Measurements from ENCODE around the gene PRKCZ.

Gene PRKCZ

DNA sequence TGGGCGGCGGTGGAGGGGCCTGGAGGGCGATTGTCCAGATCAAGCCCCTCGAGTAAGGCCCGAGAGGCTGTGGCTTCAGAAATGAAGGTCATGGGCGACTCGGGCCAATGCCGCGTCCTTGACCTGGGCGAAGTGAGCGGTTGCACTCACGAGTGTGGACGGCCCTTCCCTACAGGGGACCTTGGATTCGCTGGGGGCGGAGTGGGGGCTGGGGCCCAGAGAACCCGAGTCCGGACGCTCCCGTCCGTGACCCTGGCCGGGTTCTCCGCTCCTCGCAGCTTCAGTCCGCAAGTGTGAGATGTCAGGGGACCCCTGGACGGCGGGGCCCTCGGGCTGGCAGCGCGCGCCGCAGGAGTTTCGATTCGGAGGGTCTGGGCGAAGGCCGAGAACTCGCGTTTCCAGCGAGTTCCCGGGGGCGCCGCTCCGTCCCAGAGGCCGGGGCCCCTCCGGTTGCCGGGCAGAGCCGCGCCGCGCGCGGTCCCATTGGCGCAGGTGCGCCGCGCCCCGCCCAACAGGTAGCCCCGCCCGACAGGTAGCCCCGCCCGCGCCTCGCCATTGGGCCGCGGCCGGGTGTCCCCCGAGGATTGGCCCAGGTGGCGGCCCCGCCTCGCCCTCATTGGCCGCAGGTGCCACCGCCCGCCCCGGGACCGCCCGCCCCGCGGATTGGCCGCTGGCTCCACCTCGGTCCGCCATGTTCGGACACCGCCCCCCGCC, at the start of gene PRKCZ:
Gene PRKCZ (plus strand): TSS at position 694 of the 714 bp plus-strand sequence. CDS start 220 bp downstream, outside the sequence.
- peak within 1 kb of the TSS; percentile 81 for H3K27ac Mint-ChIP-seq

DNA sequence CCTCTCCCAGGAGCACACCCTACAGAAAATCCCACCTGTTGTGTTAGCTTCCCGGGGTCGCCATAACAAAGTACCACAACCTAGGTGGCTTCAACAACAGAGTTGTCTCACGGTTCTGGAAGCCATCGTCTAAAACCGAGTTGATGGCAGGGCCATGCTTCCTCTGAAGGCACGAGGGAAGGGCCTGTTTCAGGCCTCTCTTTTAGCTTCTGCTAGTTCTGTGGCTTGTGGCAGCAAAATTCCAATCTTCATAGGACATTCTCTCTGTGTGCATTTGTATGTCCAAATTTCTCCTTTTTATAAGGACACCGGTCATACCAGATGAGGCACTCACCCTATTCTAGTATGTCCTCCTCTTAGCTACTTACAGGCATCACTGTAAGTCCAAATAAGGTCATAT, 49.8 kb upstream of the PRKCZ start:
- no peaks in the 10 kb centered on the region for H3K36me3 Mint-ChIP-seq
- ATAC-seq, result no peak
- H3K4me3 Mint-ChIP-seq, result no peak overlapping the region
- H3K27me3 Mint-ChIP-seq, result peaks cover 69% of the 10 kb centered on the region
- H3K9me3 Mint-ChIP-seq, result no peaks in the 10 kb centered on the region
- H3K27ac Mint-ChIP-seq, result no peak overlapping the region
- no peaks in the 10 kb centered on the region for H3K4me1 Mint-ChIP-seq

More for the DNA sequence above, at the start of gene PRKCZ:
- H3K27me3 Mint-ChIP-seq, result peaks cover 43% of the 10 kb centered on the region
- peak; percentile 94 for ATAC-seq
- H3K4me3 Mint-ChIP-seq, result peak within 1 kb of the TSS; percentile 84
- H3K4me1 Mint-ChIP-seq, result peaks cover 57% of the 10 kb centered on the region
- no peaks in the 10 kb centered on the region for H3K36me3 Mint-ChIP-seq
- H3K9me3 Mint-ChIP-seq, result no peaks in the 10 kb centered on the region

- H3K9me3 Mint-ChIP-seq, result no peaks in the 10 kb centered on the region
- peak; percentile 8 for ATAC-seq
- H3K27ac Mint-ChIP-seq, result no peak overlapping the region
- H3K36me3 Mint-ChIP-seq, result no peaks in the 10 kb centered on the region
- H3K4me3 Mint-ChIP-seq, result no peak overlapping the region
- peaks cover 73% of the 10 kb centered on the region for H3K27me3 Mint-ChIP-seq
- H3K4me1 Mint-ChIP-seq, result no peaks in the 10 kb centered on the region
Measured at GRCh38 chr1:2000850-2001249, 49.4 kb upstream of the PRKCZ start.

DNA sequence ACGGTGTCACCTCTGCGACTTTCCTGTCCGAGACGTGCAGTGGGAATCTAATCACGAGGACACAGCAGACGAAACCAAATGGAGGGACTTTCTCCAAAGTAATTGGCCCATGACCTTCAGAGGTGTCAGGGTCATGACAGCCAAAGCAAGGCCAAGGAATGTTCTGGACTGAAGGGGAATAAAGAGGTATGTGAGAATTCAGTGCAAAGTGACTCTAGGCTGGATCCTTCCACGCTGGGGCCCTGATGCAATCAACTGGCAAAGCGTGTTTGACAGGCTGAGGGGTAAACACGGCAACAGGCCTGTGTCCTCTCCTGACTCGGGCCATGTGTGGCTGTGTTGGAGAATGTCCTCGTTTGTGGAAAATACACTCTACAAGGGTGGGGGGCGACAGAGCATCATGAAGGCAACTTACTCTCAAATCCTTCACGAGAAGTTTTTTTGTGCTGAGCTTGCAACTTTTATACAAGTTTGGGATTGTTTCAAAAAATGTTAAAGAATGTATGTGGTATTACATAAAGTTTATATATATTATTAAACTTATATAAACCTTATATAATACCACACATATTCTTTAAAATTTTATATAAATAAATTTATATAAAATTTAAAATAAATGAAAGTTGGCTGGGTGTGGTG, 48.3 kb upstream of the PRKCZ start:
- no peak for ATAC-seq
- H3K4me3 Mint-ChIP-seq, result no peak overlapping the region
- H3K36me3 Mint-ChIP-seq, result no peaks in the 10 kb centered on the region
- H3K4me1 Mint-ChIP-seq, result no peaks in the 10 kb centered on the region
- no peaks in the 10 kb centered on the region for H3K9me3 Mint-ChIP-seq
- no peak overlapping the region for H3K27ac Mint-ChIP-seq
- peaks cover 66% of the 10 kb centered on the region for H3K27me3 Mint-ChIP-seq

GRCh38 chr1:2003541-2004131, 46.6 kb upstream of the PRKCZ start, which contains the start of gene CFAP74:
Gene CFAP74 (minus strand): TSS chr1:2003786. CDS start chr1:1990956, 12,830 bp downstream.
- Mint-ChIP-seq H3K27ac (no peak within 1 kb of the TSS), H3K36me3 (no peaks in the 10 kb centered on the region), H3K4me1 (no peaks in the 10 kb centered on the region), H3K4me3 (no peak within 1 kb of the TSS), H3K27me3 (peaks cover 49% of the 10 kb centered on the region), H3K9me3 (no peaks in the 10 kb centered on the region)
- peak; percentile 53 for ATAC-seq

DNA sequence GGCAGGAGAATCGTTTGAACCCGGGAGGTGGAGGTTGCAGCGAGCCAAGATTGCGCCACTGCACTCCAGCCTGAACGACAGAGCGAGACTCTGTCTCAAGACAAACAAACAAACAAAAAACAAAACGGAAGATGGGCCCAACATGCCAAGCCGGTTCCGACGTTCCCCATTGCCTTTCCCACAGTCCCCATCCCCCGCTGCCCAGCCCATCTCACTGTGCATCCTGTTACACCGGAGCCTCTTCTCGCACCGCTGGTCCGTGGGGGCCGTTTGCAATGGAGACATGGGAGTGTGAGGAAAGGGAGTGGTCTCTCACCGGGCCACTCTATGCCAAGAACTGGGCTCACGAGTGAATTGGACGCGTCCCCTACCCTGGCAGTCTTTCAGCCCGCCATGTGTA, 45.4 kb upstream of the PRKCZ start:
- H3K27me3 Mint-ChIP-seq, result peaks cover 44% of the 10 kb centered on the region
- no peaks in the 10 kb centered on the region for H3K36me3 Mint-ChIP-seq
- H3K9me3 Mint-ChIP-seq, result no peaks in the 10 kb centered on the region
- H3K4me1 Mint-ChIP-seq, result no peaks in the 10 kb centered on the region
- no peak overlapping the region for H3K27ac Mint-ChIP-seq
- no peak overlapping the region for H3K4me3 Mint-ChIP-seq
- no peak for ATAC-seq

DNA sequence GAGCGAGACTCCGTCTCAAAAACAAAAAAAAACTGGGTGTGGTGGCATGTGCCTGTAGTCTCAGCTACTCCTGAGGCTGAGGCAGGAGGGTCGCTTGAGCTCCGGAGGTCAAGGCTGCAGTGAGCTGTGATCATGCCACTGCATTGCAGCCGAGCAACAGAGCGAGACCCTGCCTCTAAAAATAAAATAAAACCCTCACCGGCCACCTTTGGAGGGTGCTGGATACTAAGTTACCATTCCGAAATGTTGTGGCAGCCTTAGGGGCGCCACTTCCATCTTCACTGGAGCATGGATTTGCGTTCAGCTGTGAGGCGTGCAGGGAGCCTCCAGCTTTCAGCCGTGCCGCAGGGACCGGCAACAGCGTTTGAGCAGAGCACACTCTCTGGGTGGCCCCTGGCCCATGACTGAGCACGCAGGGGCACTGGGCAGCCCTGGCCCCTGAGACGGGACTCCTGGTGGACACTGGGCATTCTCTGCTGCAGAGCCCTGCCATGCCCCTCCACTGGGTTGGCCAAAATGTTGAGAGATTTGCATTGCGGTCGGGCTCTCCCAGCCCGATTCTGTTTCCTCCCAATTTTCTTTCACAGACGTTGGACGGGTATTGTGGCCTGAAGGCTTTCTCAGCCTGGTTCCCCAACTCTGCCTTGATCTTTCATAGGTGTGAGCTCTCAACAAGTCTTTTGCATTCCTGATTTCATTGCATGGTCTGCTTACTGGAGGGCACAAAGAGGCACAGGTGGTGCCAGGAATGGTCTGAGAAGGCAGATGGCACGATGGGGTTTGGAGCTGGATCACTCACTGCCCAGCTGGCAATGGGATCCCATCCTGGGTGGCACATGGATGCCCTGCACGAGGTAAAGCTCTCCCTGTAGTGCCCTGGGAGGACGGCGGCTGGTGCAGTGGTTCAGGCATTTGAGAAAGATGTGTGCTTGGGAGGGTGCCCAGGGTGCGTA, 40.8 kb upstream of the PRKCZ start:
- Mint-ChIP-seq H3K27me3 (peaks cover 34% of the 10 kb centered on the region), H3K27ac (no peak overlapping the region), H3K9me3 (no peaks in the 10 kb centered on the region), H3K4me3 (no peak overlapping the region), H3K4me1 (no peaks in the 10 kb centered on the region), H3K36me3 (no peaks in the 10 kb centered on the region)
- no peak for ATAC-seq

- Mint-ChIP-seq H3K36me3 (no peaks in the 10 kb centered on the region), H3K4me1 (peaks cover 10% of the 10 kb centered on the region), H3K27me3 (peaks cover 65% of the 10 kb centered on the region), H3K9me3 (no peaks in the 10 kb centered on the region), H3K4me3 (no peak overlapping the region), H3K27ac (no peak overlapping the region)
- no peak for ATAC-seq
Measured at GRCh38 chr1:2014181-2014580, 36.0 kb upstream of the PRKCZ start.

- H3K27ac Mint-ChIP-seq, result no peak overlapping the region
- H3K4me3 Mint-ChIP-seq, result no peak overlapping the region
- no peak for ATAC-seq
- no peaks in the 10 kb centered on the region for H3K9me3 Mint-ChIP-seq
- H3K36me3 Mint-ChIP-seq, result no peaks in the 10 kb centered on the region
- peaks cover 10% of the 10 kb centered on the region for H3K4me1 Mint-ChIP-seq
- H3K27me3 Mint-ChIP-seq, result peaks cover 70% of the 10 kb centered on the region
Measured at GRCh38 chr1:2014741-2015735, 35.2 kb upstream of the PRKCZ start.

- Mint-ChIP-seq H3K36me3 (no peaks in the 10 kb centered on the region), H3K4me1 (peaks cover 10% of the 10 kb centered on the region), H3K27ac (no peak overlapping the region), H3K4me3 (no peak overlapping the region), H3K9me3 (no peaks in the 10 kb centered on the region), H3K27me3 (peaks cover 80% of the 10 kb centered on the region)
- no peak for ATAC-seq
Measured at GRCh38 chr1:2016123-2016522, 34.1 kb upstream of the PRKCZ start.

GRCh38 chr1:2018217-2019171, 31.7 kb upstream of the PRKCZ start:
- no peak for ATAC-seq
- Mint-ChIP-seq H3K27ac (no peak overlapping the region), H3K36me3 (no peaks in the 10 kb centered on the region), H3K27me3 (peaks cover 90% of the 10 kb centered on the region), H3K4me1 (peaks cover 10% of the 10 kb centered on the region), H3K4me3 (peak overlapping the region; percentile 57), H3K9me3 (no peaks in the 10 kb centered on the region)

DNA sequence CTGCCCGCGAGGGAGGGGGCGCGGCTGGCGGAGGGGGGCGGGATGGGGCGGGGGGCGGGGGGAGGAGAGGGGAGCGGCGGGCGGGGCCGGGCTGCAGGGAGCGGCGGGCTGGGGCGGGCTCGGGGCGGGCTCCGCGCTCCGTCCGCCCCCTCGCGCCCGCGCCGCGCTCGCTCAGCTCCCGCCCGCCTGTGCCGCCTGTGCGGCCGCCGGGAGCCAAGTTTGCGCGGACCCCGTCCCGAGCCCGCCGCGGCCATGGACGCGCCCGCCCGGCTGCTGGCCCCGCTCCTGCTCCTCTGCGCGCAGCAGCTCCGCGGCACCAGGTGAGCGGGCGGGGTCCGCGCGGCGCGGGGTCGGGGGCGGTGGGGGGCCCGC, 31.1 kb upstream of the PRKCZ start, which contains the start of gene GABRD:
Gene GABRD (plus strand): TSS at position 174 of the 372 bp plus-strand sequence. CDS start 79 bp downstream, at position 253.
- peaks cover 90% of the 10 kb centered on the region for H3K27me3 Mint-ChIP-seq
- H3K4me3 Mint-ChIP-seq, result peak within 1 kb of the TSS; percentile 57
- H3K36me3 Mint-ChIP-seq, result no peaks in the 10 kb centered on the region
- H3K9me3 Mint-ChIP-seq, result no peaks in the 10 kb centered on the region
- ATAC-seq, result peak; percentile 15
- peaks cover 10% of the 10 kb centered on the region for H3K4me1 Mint-ChIP-seq
- H3K27ac Mint-ChIP-seq, result no peak within 1 kb of the TSS
